Fibroblast of villous mesenchyme (primary cell): ENCODE data around the gene TMEM120B. TPM values are rescaled to one million over a fixed set of nuclear protein-coding genes. Genes with fewer than 3 reads are reported as not detected.
A peak's percentile ranks its signal among the peaks of the same experiment; 100 is the strongest.
"Not testable (repeated sequence)": the region's sequence is repeated elsewhere in the genome, so short reads cannot be mapped to it uniquely, and the experiment has no call there.

ENCODE experiments used
- DNase-seq: peaks from one replicate; pipeline ENCODE4 v3.0.0-alpha.2; 2010; ENCODE audit warnings: low read depth
- H3K4me3 ChIP-seq: 2 replicates; pipeline ENCODE4 v1.5.1; 2011; ENCODE audit warnings: low read depth, mild to moderate bottlenecking, low read length
- total RNA-seq: library from RNA; depleted of rRNA; stranded (reverse); fragments of >200 nt; gene quantifications from 2 replicates; pipeline ENCODE4 v1.2.3, GENCODE V29; 2012
- TF ChIP-seq, protein P1 (sequence below): IDR thresholded peaks from 2 replicates; pipeline ENCODE4 v1.5.1; 2012; ENCODE audit warnings: low read depth, mild to moderate bottlenecking, low read length; ENCODE audit not compliant: insufficient read depth

The TMEM120B gene
- total RNA-seq, 1 donor = 16.4 TPM

DNA sequence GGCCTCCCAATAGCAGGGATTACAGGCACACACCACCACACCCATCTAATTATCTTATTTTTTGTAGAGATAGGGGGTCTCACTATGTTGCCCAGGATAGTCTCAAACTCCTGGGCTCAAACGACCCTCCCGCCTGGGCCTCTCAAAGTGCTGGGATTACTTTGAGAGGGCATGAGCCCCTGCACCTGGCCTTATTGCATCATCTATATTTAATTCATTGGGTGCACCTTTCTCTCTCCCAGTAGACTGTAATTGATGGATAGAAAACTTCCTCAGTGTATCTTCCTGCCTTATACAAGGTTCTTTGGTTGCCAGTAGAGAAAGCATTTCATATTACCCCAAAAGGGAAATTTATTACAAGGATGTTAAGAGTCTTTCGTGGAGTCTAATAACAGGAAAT is 34.2 kb upstream of the TMEM120B start:
- H3K4me3 ChIP-seq = no peak overlapping the region
- no peak for DNase-seq
- TF ChIP-seq, protein P1, sequence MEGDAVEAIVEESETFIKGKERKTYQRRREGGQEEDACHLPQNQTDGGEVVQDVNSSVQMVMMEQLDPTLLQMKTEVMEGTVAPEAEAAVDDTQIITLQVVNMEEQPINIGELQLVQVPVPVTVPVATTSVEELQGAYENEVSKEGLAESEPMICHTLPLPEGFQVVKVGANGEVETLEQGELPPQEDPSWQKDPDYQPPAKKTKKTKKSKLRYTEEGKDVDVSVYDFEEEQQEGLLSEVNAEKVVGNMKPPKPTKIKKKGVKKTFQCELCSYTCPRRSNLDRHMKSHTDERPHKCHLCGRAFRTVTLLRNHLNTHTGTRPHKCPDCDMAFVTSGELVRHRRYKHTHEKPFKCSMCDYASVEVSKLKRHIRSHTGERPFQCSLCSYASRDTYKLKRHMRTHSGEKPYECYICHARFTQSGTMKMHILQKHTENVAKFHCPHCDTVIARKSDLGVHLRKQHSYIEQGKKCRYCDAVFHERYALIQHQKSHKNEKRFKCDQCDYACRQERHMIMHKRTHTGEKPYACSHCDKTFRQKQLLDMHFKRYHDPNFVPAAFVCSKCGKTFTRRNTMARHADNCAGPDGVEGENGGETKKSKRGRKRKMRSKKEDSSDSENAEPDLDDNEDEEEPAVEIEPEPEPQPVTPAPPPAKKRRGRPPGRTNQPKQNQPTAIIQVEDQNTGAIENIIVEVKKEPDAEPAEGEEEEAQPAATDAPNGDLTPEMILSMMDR = no peak

DNA sequence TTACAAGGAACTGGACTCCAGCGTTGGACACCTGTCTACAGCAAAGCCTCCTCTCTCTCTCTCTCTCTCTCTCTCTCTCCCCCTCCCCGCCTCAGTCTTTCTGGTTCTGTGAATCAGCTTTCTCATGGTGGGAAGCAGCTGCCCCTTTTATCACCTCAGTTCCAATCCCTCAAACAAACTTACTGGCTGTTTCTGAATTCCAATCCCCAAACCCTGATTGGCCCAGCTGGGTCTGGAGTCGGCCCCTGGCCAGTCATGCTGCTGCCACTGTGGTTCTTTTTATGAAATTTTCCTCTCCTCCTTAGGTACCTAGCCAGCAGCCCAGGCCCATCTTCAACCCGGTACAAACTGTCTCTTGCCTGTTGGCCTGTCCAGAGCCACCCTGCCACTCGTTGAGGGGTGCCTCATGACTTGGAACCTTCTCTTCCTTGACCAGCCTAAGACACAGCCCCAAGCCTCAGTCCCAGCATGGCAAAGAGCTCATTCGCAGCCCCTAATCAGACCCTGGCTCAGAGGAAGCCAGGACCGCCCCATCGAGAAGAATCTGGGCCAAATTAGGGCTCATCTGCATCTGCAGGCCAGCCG is 33.7 kb upstream of the TMEM120B start:
- peak; percentile 37 for DNase-seq
- TF ChIP-seq, protein P1 = no peak

DNA sequence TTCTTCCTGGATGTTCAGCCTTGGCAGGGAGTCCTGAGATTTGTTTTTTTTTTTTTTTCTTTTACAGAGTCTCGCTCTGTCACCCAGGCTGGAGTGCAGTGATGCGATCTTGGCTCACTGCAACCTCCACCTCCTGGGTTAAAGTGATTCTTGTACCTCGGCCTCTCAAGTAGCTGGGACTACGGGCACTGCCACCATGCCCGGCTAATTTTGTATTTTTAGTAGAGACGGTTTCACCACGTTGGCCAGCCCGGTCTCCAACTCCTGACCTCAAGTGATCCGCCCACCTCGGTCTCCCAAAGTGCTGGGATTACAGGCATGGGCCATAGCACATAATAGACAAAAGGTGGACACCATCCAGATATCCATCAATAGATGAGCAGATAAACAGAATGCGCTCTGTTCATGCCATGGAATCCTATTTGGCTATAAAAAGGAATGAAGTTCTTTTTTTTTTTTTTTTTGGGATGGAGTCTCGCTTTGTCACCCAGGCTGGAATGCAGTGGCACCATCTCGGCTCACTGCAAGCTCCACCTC is 32.8 kb upstream of the TMEM120B start:
- not testable (repeated sequence) for H3K4me3 ChIP-seq, DNase-seq

More for the DNA sequence above, 33.7 kb upstream of the TMEM120B start:
- H3K4me3 ChIP-seq = no peak overlapping the region

DNA sequence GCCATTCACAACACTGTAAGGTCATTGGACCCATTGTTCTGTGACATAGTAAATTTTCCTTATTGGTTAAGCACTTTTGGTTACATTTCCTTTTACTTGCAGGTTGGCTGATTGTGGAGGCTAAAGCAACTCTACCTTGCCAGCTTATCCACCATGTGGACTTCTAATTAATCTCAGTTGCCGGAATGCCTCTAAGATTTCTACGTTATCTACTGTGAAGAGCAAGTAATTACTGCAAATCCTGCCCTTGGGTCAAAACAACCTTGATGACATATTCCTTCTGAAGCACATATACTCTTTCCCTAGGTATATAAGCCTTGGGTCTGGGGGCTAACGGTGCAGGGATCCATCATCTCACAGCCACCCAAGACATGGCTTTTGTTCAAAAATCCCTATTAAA is 23.6 kb upstream of the TMEM120B start:
- no peak overlapping the region for H3K4me3 ChIP-seq
- TF ChIP-seq, protein P1 = no peak
- DNase-seq = no peak

DNA sequence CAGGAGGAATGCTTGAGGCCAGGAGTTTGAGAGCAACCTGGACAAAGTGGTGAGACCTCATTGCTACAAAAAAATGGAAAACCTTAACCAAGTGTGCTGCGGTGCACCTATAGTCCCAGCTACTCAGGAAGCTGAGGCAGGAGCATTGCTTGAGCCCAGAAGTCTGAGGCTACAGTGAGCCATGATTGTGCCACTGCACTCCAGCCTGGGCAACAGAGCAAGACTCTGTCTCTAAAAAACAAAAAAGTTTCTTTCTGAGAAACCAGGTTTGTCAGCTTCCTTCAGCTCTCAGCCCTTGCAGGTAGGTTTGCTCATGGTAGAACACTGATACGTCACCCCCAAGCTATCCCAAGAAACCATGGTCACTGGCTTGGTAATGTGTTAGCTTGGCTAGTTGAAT is 23.1 kb upstream of the TMEM120B start:
- TF ChIP-seq, protein P1 = no peak
- no peak overlapping the region for H3K4me3 ChIP-seq
- DNase-seq = no peak

DNA sequence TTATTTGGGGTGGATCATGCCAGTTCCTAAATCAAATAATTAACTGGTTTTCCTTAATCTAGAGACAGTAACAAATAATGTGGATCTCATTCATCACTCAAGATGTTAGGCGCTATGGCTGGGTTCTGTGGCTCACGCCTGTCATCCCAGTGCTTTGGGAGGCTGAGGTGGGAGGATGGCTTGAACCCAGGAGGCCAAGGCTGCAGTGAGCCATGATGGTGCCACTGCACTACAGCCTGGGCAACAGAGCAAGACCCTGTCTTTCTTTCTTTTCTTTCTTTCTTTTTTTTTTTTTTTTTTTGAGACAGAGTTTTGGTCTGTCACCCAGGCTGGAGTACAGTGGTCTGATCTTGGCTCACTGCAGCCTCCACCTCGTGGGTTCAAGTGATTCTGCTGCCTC is 19.8 kb upstream of the TMEM120B start:
- H3K4me3 ChIP-seq, DNase-seq: not testable (repeated sequence)

DNA sequence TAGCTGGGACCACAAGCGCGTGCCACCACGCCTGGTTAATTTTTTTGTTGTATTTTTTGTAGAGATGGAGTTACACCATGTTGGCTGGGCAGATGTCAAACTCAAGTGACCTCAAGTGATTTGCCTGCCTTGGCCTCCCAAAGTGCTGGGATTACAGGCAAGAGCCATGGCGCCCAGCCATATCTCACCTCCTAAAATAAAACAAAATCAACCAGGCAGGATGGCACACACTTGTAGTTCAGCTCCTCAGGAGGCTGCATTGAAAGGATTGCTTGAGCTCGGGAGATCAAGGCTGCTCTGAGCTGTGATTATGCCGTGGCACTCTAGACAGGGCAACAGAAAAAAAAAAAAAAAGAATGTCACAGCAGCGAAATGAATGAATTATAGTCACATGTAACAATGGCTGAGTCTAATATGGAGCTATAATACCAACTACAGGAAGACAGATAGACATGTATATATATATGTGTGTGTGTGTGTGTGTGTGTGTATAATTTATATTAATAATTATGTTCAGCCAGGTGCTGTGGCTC is 19.3 kb upstream of the TMEM120B start:
- no peak overlapping the region for H3K4me3 ChIP-seq
- no peak for DNase-seq
- TF ChIP-seq, protein P1 = no peak

DNA sequence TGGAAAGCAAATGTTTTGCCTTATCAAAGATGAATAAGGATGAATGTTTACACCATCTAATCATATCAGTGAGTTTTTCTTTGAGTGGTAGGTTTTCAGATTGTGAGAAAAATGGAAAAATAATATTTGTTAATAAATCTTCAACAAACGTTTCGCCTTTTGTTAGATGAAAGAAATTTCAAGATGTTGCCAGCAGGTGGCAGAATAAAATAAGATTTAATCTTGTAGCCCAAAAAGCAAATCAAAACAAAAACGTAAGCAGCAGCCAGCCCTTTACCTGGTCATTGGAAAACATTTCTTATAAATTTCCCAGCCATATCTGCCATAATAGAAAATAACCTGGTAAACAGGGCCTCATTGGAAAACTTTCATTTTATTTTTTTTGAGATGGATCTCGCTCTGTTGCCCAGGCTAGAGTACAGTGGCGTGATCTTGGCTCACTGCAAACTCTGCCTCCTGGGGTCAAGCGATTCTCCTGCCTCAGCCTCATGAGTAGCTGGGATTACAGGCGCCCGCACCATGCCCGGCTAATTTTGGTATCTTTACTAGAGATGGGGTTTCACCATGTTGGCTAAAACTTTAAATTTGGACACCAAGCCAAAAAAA is 15.4 kb upstream of the TMEM120B start:
- peak; percentile 69 for DNase-seq
- TF ChIP-seq, protein P1 = peak; percentile 29
- no peak overlapping the region for H3K4me3 ChIP-seq

DNA sequence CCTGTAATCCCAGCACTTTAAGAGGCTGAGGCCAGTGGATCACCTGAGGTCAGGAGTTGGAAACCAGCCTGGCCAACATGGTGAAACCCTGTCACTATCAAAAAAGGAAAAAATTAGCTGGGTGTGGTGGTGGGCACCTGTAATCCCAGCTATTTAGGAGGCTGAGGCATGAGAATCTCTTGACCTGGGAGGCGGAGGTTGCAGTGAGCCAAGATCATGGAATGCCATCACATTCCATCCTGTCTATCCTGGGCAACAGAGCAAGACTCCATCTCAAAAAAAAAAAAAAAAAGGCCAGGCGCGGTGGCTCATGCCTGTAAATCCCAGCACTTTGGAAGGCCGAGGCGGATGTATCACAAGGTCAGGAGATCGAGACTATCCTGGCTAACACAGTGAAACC is 14.7 kb upstream of the TMEM120B start:
- DNase-seq, H3K4me3 ChIP-seq: not testable (repeated sequence)
